ENCODE results near the gene RND3. TPM values are rescaled to one million over a fixed set of nuclear protein-coding genes. Genes with fewer than 3 reads are reported as not detected.

The RND3 gene
- total and polyA plus RNA-seq, 10 of the 15 experiments (the other 5 are each of a cell fraction or from before 2014, with no cell fraction given), result 0.38 to 18.3 (median 0.93) TPM

DNA sequence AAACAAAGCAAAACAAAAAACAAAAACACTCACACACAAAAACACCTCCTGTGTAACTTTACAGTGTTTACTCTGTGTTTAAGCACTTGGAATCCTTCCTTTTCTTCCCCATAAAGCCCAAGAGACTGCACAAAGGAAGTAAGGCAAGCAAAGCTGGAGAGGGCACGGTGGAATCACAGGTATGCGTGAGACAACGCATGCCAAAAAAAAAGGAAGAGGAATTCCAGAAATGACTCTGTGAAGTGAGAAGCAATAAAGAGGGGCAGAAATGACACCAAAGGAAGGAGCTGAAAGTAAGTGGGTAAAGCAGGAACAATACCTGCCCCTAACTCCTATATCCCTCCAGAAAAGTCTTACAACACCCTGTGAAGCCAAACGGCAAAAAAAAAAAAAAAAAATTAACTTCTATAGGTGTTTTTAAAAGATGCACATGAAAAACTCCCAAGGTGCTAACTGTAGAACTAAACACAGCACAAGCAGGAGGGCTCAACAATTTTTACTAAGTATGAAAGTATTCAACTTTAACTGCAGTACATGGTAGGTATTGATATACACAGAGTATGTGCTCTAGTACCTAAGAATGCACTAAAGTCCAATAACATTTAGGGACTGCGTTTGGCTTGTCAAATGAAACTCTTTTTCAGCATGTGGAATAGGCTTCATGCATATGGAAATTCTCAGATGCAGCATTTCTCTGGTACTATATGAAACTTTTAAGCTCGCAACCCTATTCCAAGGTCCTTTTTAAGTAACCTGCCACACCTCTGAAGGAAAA is 9.1 kb downstream of the RND3 start (continued):
- TF ChIP-seq, protein P1, sequence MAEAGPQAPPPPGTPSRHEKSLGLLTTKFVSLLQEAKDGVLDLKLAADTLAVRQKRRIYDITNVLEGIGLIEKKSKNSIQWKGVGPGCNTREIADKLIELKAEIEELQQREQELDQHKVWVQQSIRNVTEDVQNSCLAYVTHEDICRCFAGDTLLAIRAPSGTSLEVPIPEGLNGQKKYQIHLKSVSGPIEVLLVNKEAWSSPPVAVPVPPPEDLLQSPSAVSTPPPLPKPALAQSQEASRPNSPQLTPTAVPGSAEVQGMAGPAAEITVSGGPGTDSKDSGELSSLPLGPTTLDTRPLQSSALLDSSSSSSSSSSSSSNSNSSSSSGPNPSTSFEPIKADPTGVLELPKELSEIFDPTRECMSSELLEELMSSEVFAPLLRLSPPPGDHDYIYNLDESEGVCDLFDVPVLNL (IDR thresholded peaks at IDR 0.05; ENCODE audit: low read depth, low read length), result no peak
- TF ChIP-seq, protein P2, sequence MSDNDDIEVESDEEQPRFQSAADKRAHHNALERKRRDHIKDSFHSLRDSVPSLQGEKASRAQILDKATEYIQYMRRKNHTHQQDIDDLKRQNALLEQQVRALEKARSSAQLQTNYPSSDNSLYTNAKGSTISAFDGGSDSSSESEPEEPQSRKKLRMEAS (IDR thresholded peaks at IDR 0.05; ENCODE audit: low read depth, low read length), result no peak
- no peak for TF ChIP-seq ESRRA (IDR thresholded peaks at IDR 0.05; ENCODE audit: low read length)
- no peak for TF ChIP-seq ZNF384 (IDR thresholded peaks at IDR 0.05; ENCODE audit: borderline replicate concordance, low read depth, low read length)
- TF ChIP-seq, protein P3, sequence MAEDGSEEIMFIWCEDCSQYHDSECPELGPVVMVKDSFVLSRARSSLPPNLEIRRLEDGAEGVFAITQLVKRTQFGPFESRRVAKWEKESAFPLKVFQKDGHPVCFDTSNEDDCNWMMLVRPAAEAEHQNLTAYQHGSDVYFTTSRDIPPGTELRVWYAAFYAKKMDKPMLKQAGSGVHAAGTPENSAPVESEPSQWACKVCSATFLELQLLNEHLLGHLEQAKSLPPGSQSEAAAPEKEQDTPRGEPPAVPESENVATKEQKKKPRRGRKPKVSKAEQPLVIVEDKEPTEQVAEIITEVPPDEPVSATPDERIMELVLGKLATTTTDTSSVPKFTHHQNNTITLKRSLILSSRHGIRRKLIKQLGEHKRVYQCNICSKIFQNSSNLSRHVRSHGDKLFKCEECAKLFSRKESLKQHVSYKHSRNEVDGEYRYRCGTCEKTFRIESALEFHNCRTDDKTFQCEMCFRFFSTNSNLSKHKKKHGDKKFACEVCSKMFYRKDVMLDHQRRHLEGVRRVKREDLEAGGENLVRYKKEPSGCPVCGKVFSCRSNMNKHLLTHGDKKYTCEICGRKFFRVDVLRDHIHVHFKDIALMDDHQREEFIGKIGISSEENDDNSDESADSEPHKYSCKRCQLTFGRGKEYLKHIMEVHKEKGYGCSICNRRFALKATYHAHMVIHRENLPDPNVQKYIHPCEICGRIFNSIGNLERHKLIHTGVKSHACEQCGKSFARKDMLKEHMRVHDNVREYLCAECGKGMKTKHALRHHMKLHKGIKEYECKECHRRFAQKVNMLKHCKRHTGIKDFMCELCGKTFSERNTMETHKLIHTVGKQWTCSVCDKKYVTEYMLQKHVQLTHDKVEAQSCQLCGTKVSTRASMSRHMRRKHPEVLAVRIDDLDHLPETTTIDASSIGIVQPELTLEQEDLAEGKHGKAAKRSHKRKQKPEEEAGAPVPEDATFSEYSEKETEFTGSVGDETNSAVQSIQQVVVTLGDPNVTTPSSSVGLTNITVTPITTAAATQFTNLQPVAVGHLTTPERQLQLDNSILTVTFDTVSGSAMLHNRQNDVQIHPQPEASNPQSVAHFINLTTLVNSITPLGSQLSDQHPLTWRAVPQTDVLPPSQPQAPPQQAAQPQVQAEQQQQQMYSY (CRISPR knock-in tag; IDR thresholded peaks at IDR 0.05), result no peak
- TF ChIP-seq, protein P4, sequence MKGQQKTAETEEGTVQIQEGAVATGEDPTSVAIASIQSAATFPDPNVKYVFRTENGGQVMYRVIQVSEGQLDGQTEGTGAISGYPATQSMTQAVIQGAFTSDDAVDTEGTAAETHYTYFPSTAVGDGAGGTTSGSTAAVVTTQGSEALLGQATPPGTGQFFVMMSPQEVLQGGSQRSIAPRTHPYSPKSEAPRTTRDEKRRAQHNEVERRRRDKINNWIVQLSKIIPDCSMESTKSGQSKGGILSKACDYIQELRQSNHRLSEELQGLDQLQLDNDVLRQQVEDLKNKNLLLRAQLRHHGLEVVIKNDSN (IDR thresholded peaks at IDR 0.05; ENCODE audit: borderline replicate concordance, extremely low read length, insufficient read depth, low read depth, low read length), result no peak
- TF ChIP-seq IKZF1 (conservative IDR thresholded peaks at IDR 0.05), result peak; percentile 45; the same call in 1 of the 2 replicates
- TF ChIP-seq RCOR1 (conservative IDR thresholded peaks at IDR 0.05; ENCODE audit: low read depth, low read length), result no peak
- TF ChIP-seq, protein P5, sequence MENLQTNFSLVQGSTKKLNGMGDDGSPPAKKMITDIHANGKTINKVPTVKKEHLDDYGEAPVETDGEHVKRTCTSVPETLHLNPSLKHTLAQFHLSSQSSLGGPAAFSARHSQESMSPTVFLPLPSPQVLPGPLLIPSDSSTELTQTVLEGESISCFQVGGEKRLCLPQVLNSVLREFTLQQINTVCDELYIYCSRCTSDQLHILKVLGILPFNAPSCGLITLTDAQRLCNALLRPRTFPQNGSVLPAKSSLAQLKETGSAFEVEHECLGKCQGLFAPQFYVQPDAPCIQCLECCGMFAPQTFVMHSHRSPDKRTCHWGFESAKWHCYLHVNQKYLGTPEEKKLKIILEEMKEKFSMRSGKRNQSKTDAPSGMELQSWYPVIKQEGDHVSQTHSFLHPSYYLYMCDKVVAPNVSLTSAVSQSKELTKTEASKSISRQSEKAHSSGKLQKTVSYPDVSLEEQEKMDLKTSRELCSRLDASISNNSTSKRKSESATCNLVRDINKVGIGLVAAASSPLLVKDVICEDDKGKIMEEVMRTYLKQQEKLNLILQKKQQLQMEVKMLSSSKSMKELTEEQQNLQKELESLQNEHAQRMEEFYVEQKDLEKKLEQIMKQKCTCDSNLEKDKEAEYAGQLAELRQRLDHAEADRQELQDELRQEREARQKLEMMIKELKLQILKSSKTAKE (IDR thresholded peaks at IDR 0.05; ENCODE audit: low read depth, poor library complexity, severe bottlenecking), result no peak
- TF ChIP-seq POU2F2 (IDR thresholded peaks at IDR 0.05; ENCODE audit: borderline replicate concordance, low read depth, low read length), result no peak
- TF ChIP-seq ETV6 (conservative IDR thresholded peaks at IDR 0.05 in 1 of 2, IDR thresholded peaks at IDR 0.05 in 1 of 2; ENCODE audit: borderline replicate concordance in 1 of 2, low read depth in 1 of 2), result no peak
